ENCODE measurements around the gene NELFB. TPM values are rescaled to one million over a fixed set of nuclear protein-coding genes. Genes with fewer than 3 reads are reported as not detected.

NELFB gene
- polyA plus RNA-seq, 1 experiment: 51.9 TPM

- Histone ChIP-seq H3K4me3 (ENCODE audit: low read depth, low read length) (no peak overlapping the region), H3K36me3 (ENCODE audit: control insufficient read depth, insufficient read depth, low read length) (peaks cover 18% of the 10 kb centered on the region), H3K27me3 (ENCODE audit: control insufficient read depth, insufficient read depth, low read length) (no peaks in the 10 kb centered on the region)
- POLR2A ChIA-PET: no interaction called here
- TF ChIP-seq, protein P1, sequence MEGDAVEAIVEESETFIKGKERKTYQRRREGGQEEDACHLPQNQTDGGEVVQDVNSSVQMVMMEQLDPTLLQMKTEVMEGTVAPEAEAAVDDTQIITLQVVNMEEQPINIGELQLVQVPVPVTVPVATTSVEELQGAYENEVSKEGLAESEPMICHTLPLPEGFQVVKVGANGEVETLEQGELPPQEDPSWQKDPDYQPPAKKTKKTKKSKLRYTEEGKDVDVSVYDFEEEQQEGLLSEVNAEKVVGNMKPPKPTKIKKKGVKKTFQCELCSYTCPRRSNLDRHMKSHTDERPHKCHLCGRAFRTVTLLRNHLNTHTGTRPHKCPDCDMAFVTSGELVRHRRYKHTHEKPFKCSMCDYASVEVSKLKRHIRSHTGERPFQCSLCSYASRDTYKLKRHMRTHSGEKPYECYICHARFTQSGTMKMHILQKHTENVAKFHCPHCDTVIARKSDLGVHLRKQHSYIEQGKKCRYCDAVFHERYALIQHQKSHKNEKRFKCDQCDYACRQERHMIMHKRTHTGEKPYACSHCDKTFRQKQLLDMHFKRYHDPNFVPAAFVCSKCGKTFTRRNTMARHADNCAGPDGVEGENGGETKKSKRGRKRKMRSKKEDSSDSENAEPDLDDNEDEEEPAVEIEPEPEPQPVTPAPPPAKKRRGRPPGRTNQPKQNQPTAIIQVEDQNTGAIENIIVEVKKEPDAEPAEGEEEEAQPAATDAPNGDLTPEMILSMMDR (IDR thresholded peaks at IDR 0.05; ENCODE audit: insufficient read depth, low read depth, low read length): no peak
- CTCF ChIA-PET: no interaction called here
- DNase-seq (ENCODE audit: low read depth): no peak
These were observed 25.6 kb downstream of the NELFB start for GRCh38 chr9:137280474-137281344.

- no peaks in the 10 kb centered on the region for H3K27me3 ChIP-seq (ENCODE audit: control insufficient read depth, insufficient read depth, low read length)
- TF ChIP-seq, protein P1 (IDR thresholded peaks at IDR 0.05; ENCODE audit: insufficient read depth, low read depth, low read length): no peak
- H3K4me3 ChIP-seq (ENCODE audit: low read depth, low read length): no peak overlapping the region
- ChIA-PET POLR2A (no interaction called here), CTCF (interaction anchor here (0.6 to 1.4 kb wide), 2 partner anchors 45 to 163 kb away, joined by 4 read pairs; no protein-coding TSS in a partner anchor)
- DNase-seq (ENCODE audit: low read depth): no peak
- peaks cover 18% of the 10 kb centered on the region for H3K36me3 ChIP-seq (ENCODE audit: control insufficient read depth, insufficient read depth, low read length)
These were observed 26.4 kb downstream of the NELFB start for GRCh38 chr9:137281345-137282116.

GRCh38 chr9:137286975-137287383 lies 31.9 kb downstream of the NELFB start:
- 0 out of 2 replicates have a peak, but pooled peaks cover 2% of the 10 kb centered on the region for H3K36me3 ChIP-seq (ENCODE audit: control insufficient read depth, insufficient read depth, low read length)
- CTCF ChIA-PET: interaction anchor here (0.8 to 2.1 kb wide), 8 partner anchors 10 to 314 kb away, joined by 3 to 11 read pairs (median 4); partner anchors contain the start of genes NRARP and TOR4A
- TF ChIP-seq, protein P1 (IDR thresholded peaks at IDR 0.05; ENCODE audit: insufficient read depth, low read depth, low read length): peak; percentile 58
- no peaks in the 10 kb centered on the region for H3K27me3 ChIP-seq (ENCODE audit: control insufficient read depth, insufficient read depth, low read length)
- no peak overlapping the region for H3K4me3 ChIP-seq (ENCODE audit: low read depth, low read length)
- POLR2A ChIA-PET: no interaction called here
- DNase-seq (ENCODE audit: low read depth): no peak

DNA sequence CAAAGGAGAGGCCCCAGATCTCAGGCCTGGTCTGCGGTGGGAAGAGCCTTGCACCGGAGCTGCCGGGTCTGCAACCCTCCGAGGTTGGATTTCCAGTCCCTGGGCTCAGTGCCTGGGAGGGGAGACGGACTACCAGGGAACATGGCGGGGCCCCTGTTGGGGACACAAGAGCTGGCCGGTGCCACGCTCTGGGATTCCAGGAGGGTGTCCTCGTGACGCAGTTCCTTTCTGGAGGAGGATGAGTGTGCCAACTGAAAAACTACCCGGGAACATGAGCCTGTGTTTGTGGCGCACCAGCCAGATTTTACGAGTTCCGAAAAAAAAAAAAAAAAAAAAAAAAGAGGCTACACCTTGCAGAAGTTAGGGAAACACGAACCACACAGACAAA lies 38.0 kb downstream of the NELFB start:
- peaks cover 11% of the 10 kb centered on the region for H3K27me3 ChIP-seq (ENCODE audit: control insufficient read depth, insufficient read depth, low read length)
- DNase-seq (ENCODE audit: low read depth): no peak
- POLR2A ChIA-PET: interaction anchor here (0.5 kb wide), 1 partner anchor 8 kb away, joined by 10 read pairs; no protein-coding TSS in a partner anchor
- CTCF ChIA-PET: interaction anchor here (0.6 to 1.2 kb wide), 4 partner anchors 9 to 153 kb away, joined by 3 to 6 read pairs (median 3); partner anchors contain the start of gene NRARP
- H3K36me3 ChIP-seq (ENCODE audit: control insufficient read depth, insufficient read depth, low read length): no peaks in the 10 kb centered on the region
- no peak overlapping the region for H3K4me3 ChIP-seq (ENCODE audit: low read depth, low read length)
- TF ChIP-seq, protein P1 (IDR thresholded peaks at IDR 0.05; ENCODE audit: insufficient read depth, low read depth, low read length): no peak
